Activated gamma-delta T cell treated with Interleukin-2 at 50 U/mL for 16 hours (primary cell): ENCODE measurements around the gene BMP8A.
A peak's percentile ranks its signal among the peaks of the same experiment; 100 is the strongest.
"Not testable (repeated sequence)": the region's sequence is repeated elsewhere in the genome, so short reads cannot be mapped to it uniquely, and the experiment has no call there.

Experiments
- DNase-seq: peaks from one replicate; pipeline ENCODE4 v3.0.0-alpha.2; 2020

Gene BMP8A

GRCh38 chr1:39508266-39508665 is 16.8 kb downstream of the BMP8A start:
- no peak for DNase-seq

- no peak for DNase-seq
Measured at GRCh38 chr1:39508857-39509305, 17.4 kb downstream of the BMP8A start.

GRCh38 chr1:39509360-39510009 is 18.0 kb downstream of the BMP8A start:
- no peak for DNase-seq

- DNase-seq = not testable (repeated sequence)
Measured at GRCh38 chr1:39510570-39511186, 19.2 kb downstream of the BMP8A start.

GRCh38 chr1:39511477-39511876 is 20.0 kb downstream of the BMP8A start:
- DNase-seq = not testable (repeated sequence)

GRCh38 chr1:39512234-39512847 is 20.9 kb downstream of the BMP8A start:
- not testable (repeated sequence) for DNase-seq

- DNase-seq = not testable (repeated sequence)
Measured at GRCh38 chr1:39514710-39515124, 23.3 kb downstream of the BMP8A start.

GRCh38 chr1:39515131-39516086 is 24.0 kb downstream of the BMP8A start:
- not testable (repeated sequence) for DNase-seq

GRCh38 chr1:39516841-39517240 is 25.4 kb downstream of the BMP8A start:
- DNase-seq = not testable (repeated sequence)

- DNase-seq = not testable (repeated sequence)
Measured at GRCh38 chr1:39517936-39518335, 26.5 kb downstream of the BMP8A start.

- DNase-seq = not testable (repeated sequence)
Measured at GRCh38 chr1:39519376-39519775, 27.9 kb downstream of the BMP8A start.

GRCh38 chr1:39522221-39522620 is 30.8 kb downstream of the BMP8A start:
- not testable (repeated sequence) for DNase-seq

GRCh38 chr1:39522661-39523567 is 31.5 kb downstream of the BMP8A start:
- DNase-seq = no peak

GRCh38 chr1:39524171-39524570 is 32.7 kb downstream of the BMP8A start:
- DNase-seq = no peak

- no peak for DNase-seq
Measured at GRCh38 chr1:39524591-39525365, 33.3 kb downstream of the BMP8A start.

GRCh38 chr1:39525366-39526165 is 34.1 kb downstream of the BMP8A start:
- peak; percentile 44 for DNase-seq

- no peak for DNase-seq
Measured at GRCh38 chr1:39526466-39527189, 35.2 kb downstream of the BMP8A start.

- not testable (repeated sequence) for DNase-seq
Measured at GRCh38 chr1:39527190-39527579, 35.7 kb downstream of the BMP8A start.

GRCh38 chr1:39528082-39528481 is 36.6 kb downstream of the BMP8A start:
- DNase-seq = no peak
